ENCODE data around the gene ZNF506. TPM values are rescaled to one million over a fixed set of nuclear protein-coding genes. Genes with fewer than 3 reads are reported as not detected.

Gene ZNF506
- total RNA-seq, 4 donors from 2014 or later: 18.5 to 24.1 (median 20.6) TPM

DNA sequence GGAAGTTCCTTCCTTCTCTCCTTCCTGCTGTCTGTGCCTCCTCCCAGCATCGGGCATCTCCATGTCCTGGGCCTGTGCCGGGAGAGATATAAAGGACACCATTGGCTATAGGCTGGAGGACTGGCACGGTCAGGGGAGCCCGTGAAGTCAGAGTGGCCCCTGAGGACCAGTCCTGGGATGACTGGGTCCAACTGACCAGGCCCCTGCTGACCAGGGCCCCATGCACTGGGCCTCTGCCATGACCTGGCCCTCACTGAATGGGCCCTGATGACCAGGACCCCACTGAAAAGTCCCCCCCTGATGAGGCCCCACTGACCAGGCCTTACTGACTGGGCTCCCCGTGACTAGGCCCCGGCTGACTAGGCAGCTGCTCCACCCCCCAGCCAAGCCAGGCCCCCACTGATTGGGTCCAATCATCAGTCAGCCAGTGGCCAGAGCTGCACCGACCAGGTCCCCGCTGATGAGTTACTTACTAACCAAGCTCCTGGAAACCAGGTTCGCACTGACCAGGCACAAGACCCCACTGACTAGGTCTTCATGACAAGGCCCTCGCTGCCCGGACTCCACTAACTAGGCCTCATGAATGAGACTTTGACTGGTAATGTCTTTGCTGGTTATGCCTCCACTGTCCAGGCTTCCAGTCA is 68.7 kb downstream of the ZNF506 start:
- no peak for DNase-seq (ENCODE audit: extremely low spot score)
- TF ChIP-seq POLR2AphosphoS5 (IDR thresholded peaks at IDR 0.05) (no peak), EP300 (IDR thresholded peaks at IDR 0.05) (no peak), POLR2A (IDR thresholded peaks at IDR 0.05; ENCODE audit: low read depth) (no peak)
- TF ChIP-seq, protein P1, sequence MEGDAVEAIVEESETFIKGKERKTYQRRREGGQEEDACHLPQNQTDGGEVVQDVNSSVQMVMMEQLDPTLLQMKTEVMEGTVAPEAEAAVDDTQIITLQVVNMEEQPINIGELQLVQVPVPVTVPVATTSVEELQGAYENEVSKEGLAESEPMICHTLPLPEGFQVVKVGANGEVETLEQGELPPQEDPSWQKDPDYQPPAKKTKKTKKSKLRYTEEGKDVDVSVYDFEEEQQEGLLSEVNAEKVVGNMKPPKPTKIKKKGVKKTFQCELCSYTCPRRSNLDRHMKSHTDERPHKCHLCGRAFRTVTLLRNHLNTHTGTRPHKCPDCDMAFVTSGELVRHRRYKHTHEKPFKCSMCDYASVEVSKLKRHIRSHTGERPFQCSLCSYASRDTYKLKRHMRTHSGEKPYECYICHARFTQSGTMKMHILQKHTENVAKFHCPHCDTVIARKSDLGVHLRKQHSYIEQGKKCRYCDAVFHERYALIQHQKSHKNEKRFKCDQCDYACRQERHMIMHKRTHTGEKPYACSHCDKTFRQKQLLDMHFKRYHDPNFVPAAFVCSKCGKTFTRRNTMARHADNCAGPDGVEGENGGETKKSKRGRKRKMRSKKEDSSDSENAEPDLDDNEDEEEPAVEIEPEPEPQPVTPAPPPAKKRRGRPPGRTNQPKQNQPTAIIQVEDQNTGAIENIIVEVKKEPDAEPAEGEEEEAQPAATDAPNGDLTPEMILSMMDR (IDR thresholded peaks at IDR 0.05): no peak
- H3K27ac ChIP-seq (replicated peaks in 1 of 4): no peak overlapping the region
- H3K36me3 ChIP-seq: peaks cover 0 to 6% (median 2%) of the 10 kb centered on the region in 4 donors
- WGBS: 95% methylated on average over 9 of the region's 11 CpGs
- no peaks in the 10 kb centered on the region for H3K4me1 ChIP-seq
- no peak overlapping the region for H3K4me3 ChIP-seq
- no peaks in the 10 kb centered on the region for H3K9me3 ChIP-seq
- intact Hi-C loops (cut with DNase I): no loop called here
- H3K27me3 ChIP-seq: peaks cover 0 to 6% (median 0%) of the 10 kb centered on the region in 4 donors

DNA sequence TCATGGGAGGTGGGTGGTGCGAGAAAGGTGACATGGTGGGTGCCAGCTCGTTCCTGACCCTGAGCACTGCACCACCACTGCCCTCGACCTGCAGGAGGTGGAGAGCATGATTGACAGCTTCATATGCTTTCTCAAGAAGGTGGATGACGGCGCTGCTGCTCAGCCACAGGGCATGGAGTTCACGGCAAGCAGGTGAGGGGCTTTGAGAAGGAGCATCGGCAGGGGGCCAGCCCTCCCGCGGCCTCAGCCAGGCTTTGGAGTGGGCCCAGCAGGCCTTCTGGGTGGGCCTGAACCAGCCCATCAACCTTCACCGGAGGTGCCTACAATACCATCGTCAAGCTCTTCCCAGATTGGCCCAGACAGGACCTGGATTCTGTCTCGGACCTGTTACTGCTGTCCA is 69.7 kb downstream of the ZNF506 start:
- Histone ChIP-seq H3K27me3 (peaks cover 0 to 13% (median 0%) of the 10 kb centered on the region in 4 donors), H3K9me3 (no peaks in the 10 kb centered on the region), H3K27ac (replicated peaks in 1 of 4) (no peak overlapping the region), H3K4me1 (no peaks in the 10 kb centered on the region), H3K36me3 (no peaks in the 10 kb centered on the region), H3K4me3 (no peak overlapping the region)
- intact Hi-C loops (cut with DNase I): no loop called here
- DNase-seq (ENCODE audit: extremely low spot score): peak; percentile 87
- 91% methylated on average over 9 of the region's 12 CpGs for WGBS
- no peak for TF ChIP-seq POLR2A (IDR thresholded peaks at IDR 0.05; ENCODE audit: low read depth)
- no peak for TF ChIP-seq EP300 (IDR thresholded peaks at IDR 0.05)
- TF ChIP-seq, protein P1 (IDR thresholded peaks at IDR 0.05): no peak

DNA sequence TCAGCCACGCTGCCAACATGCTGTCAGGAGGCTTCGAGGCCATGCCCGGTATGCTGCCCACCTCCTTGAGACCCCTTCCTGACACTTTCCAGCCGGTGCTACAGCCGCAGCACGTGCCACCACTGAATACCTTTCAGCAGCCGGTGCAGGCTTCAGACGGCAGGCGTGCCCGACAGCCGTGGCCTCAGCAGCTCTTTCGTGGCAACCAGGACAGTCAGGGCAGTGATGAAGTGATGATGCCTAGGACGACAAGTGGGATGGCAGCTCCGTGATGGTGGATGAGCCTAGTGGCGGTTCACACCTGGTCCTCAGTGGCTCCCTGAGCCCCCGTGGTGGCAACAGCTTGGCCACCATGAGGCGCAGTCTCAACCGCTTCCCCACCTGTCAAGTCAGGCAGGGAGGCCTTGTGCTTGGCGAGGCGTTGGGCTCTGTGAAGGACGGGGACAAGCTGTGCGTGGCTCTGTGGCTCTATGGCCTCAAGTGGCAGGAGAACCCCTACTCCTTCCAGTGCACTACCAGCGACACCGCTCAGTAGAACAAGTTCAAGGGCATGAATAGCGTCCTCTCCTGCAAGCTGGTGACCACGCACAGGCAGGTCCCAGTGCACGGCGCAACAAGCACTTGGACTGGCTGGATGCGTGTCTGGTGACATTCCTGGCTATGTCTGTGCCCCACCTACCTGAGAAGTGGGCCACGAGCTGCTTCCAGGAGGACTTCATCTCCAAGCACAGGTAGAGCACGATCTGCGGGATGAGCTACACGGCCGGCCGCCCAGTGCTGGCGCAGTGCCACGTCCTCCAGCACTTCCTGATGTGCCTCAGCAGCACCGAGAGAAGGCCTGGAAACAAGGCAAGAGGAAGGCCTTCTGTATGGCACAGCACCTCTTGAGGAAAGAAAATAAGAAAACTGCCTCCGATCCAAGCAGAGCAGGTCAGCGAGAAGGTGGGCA is 70.4 kb downstream of the ZNF506 start:
- WGBS: 92% methylated on average over 13 of the region's 40 CpGs
- intact Hi-C loops (cut with DNase I): no loop called here
- peak; percentile 78 for DNase-seq (ENCODE audit: extremely low spot score)
- Histone ChIP-seq H3K4me1 (no peaks in the 10 kb centered on the region), H3K4me3 (no peak overlapping the region), H3K9me3 (no peaks in the 10 kb centered on the region), H3K27me3 (peaks cover 0 to 13% (median 0%) of the 10 kb centered on the region in 4 donors), H3K36me3 (no peaks in the 10 kb centered on the region), H3K27ac (replicated peaks in 1 of 4) (no peak overlapping the region)
- TF ChIP-seq, protein P1 (IDR thresholded peaks at IDR 0.05): no peak
- TF ChIP-seq POLR2AphosphoS5 (IDR thresholded peaks at IDR 0.05) (no peak), POLR2A (IDR thresholded peaks at IDR 0.05; ENCODE audit: low read depth) (no peak), EP300 (IDR thresholded peaks at IDR 0.05) (no peak)

DNA sequence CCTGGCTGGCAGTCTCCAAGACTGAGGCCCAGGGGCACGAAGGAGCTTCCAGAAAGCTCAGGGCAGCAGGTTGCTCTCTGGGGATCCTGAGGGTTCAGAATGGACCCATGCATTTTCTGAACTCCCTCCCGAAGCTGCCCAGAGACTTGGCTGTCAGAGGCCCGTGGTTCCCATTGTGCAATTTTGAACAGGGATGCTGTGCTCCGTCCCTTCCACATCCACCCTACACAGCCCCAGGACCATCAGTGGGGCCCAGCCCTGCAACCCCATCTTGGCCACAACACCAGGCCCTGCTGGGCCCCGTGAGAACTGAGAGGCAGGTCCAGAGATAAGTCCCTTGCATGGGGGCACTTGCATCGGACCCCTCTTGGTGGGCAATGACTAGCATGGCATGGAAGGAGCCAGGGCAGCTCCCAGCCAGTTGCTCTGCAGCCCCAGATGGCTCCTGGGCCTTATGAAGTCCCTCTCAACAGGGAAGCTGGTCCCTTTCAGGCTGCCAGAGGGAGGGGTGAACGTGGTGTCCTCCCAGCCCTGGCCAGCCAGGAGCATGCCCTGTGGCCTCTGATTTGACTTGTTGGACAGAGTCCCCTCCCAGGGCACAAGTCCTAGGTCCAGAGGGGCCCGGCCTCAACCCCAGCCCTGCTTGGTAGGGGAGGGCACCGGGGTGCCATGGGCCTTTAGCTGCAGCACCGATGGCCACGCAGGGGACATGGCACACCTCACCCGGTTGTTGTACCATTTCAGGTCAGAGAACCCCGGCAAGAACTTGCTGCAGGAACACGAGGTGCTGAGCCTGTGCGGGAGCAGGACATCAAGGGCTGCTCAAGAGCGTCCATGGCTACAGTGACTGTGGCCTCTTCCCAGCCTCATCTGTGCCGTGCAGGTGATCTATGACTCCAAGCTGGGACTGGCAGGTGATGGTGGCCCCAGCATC is 71.4 kb downstream of the ZNF506 start:
- Histone ChIP-seq H3K27ac (replicated peaks in 1 of 4) (no peak overlapping the region), H3K9me3 (no peaks in the 10 kb centered on the region), H3K27me3 (peaks cover 0 to 13% (median 0%) of the 10 kb centered on the region in 4 donors), H3K36me3 (no peaks in the 10 kb centered on the region), H3K4me3 (no peak overlapping the region), H3K4me1 (no peaks in the 10 kb centered on the region)
- DNase-seq (ENCODE audit: extremely low spot score): peak; percentile 91
- intact Hi-C loops (cut with DNase I): no loop called here
- WGBS: 93% methylated on average over 15 of the region's 17 CpGs
- TF ChIP-seq EP300 (IDR thresholded peaks at IDR 0.05) (no peak), POLR2A (IDR thresholded peaks at IDR 0.05; ENCODE audit: low read depth) (no peak), POLR2AphosphoS5 (IDR thresholded peaks at IDR 0.05) (no peak)
- TF ChIP-seq, protein P1 (IDR thresholded peaks at IDR 0.05): no peak
